ENCODE data around the gene OR6Y1. TPM values are rescaled to one million over a fixed set of nuclear protein-coding genes. Genes with fewer than 3 reads are reported as not detected.

Gene OR6Y1
- not detected in 2 replicates for total RNA-seq

GRCh38 chr1:158554352-158554751, at the start of gene OR6Y1:
Gene OR6Y1, minus strand, starts transcription at chr1:158554405. Its CDS starts 6,300 bp downstream, at chr1:158548105.
- DNase-seq (ENCODE audit: low read depth), result no peak
- no peak for TF ChIP-seq CTCF (IDR thresholded peaks at IDR 0.05; ENCODE audit: insufficient read depth, low read depth, low read length)
- H3K4me3 ChIP-seq (ENCODE audit: low read depth, low read length), result no peak within 1 kb of the TSS

- no peak for TF ChIP-seq CTCF (IDR thresholded peaks at IDR 0.05; ENCODE audit: insufficient read depth, low read depth, low read length)
- H3K4me3 ChIP-seq (ENCODE audit: low read depth, low read length), result no peak overlapping the region
- DNase-seq (ENCODE audit: low read depth), result no peak
Observed at GRCh38 chr1:158600735-158601134, 46.5 kb upstream of the OR6Y1 start.

- no peak for DNase-seq (ENCODE audit: low read depth)
- no peak overlapping the region for H3K4me3 ChIP-seq (ENCODE audit: low read depth, low read length)
- TF ChIP-seq CTCF (IDR thresholded peaks at IDR 0.05; ENCODE audit: insufficient read depth, low read depth, low read length), result no peak
Observed at GRCh38 chr1:158586942-158587341, 32.7 kb upstream of the OR6Y1 start.

GRCh38 chr1:158583962-158584361, 29.8 kb upstream of the OR6Y1 start:
- no peak for TF ChIP-seq CTCF (IDR thresholded peaks at IDR 0.05; ENCODE audit: insufficient read depth, low read depth, low read length)
- no peak overlapping the region for H3K4me3 ChIP-seq (ENCODE audit: low read depth, low read length)
- DNase-seq (ENCODE audit: low read depth), result no peak

GRCh38 chr1:158579733-158580132, 25.5 kb upstream of the OR6Y1 start, which contains the start of gene OR10X1:
Gene OR10X1, minus strand, starts transcription at chr1:158579899. Its CDS starts 0 bp downstream, at chr1:158579899.
- no peak for DNase-seq (ENCODE audit: low read depth)
- TF ChIP-seq CTCF (IDR thresholded peaks at IDR 0.05; ENCODE audit: insufficient read depth, low read depth, low read length), result no peak
- H3K4me3 ChIP-seq (ENCODE audit: low read depth, low read length), result no peak within 1 kb of the TSS

GRCh38 chr1:158577561-158577960, 23.4 kb upstream of the OR6Y1 start:
- TF ChIP-seq CTCF (IDR thresholded peaks at IDR 0.05; ENCODE audit: insufficient read depth, low read depth, low read length), result no peak

GRCh38 chr1:158572226-158572625, 18.0 kb upstream of the OR6Y1 start:
- TF ChIP-seq CTCF (IDR thresholded peaks at IDR 0.05; ENCODE audit: insufficient read depth, low read depth, low read length), result no peak
- no peak overlapping the region for H3K4me3 ChIP-seq (ENCODE audit: low read depth, low read length)
- DNase-seq (ENCODE audit: low read depth), result no peak

More at GRCh38 chr1:158577561-158577960, 23.4 kb upstream of the OR6Y1 start:
- H3K4me3 ChIP-seq (ENCODE audit: low read depth, low read length), result no peak overlapping the region
- no peak for DNase-seq (ENCODE audit: low read depth)

Measured in fibroblast of villous mesenchyme (primary cell).